Transverse colon (tissue), 4 donors: ENCODE results near the gene TTC31.
"Not testable (repeated sequence)": the region's sequence is repeated elsewhere in the genome, so short reads cannot be mapped to it uniquely, and the experiment has no call there.

ENCODE experiments used
- CTCF ChIP-seq, 5 experiments: fragments of 200-600 bp in 3 of 5; fragments of 450-650 bp in 2 of 5; sonication (generic) in 3 of 5; IDR thresholded peaks; 1 replicate in 2 of 5; 2 replicates in 3 of 5; pipeline ENCODE4 v1.5.1; 2016 to 2017; ENCODE audit warnings: antibody characterized with exemption in 5 of 5, inconsistent platforms in 3 of 5, mild to moderate bottlenecking in 2 of 5, moderate library complexity in 1 of 5
- EP300 ChIP-seq: sonication (generic); formaldehyde crosslinking; IDR thresholded peaks from one replicate; pipeline ENCODE4 v1.6.1; 2017; ENCODE audit warnings: antibody characterized with exemption, low read depth
- POLR2A ChIP-seq: fragments of 450-650 bp; IDR thresholded peaks from one replicate; pipeline ENCODE4 v1.6.1; 2016; ENCODE audit warnings: antibody characterized with exemption, mild to moderate bottlenecking, moderate library complexity
- POLR2AphosphoS5 ChIP-seq, 3 donors: sonication (generic); formaldehyde crosslinking; IDR thresholded peaks; one replicate each; pipeline ENCODE4 v1.6.1; 2016; ENCODE audit warnings: antibody characterized with exemption in 3 of 3

DNA sequence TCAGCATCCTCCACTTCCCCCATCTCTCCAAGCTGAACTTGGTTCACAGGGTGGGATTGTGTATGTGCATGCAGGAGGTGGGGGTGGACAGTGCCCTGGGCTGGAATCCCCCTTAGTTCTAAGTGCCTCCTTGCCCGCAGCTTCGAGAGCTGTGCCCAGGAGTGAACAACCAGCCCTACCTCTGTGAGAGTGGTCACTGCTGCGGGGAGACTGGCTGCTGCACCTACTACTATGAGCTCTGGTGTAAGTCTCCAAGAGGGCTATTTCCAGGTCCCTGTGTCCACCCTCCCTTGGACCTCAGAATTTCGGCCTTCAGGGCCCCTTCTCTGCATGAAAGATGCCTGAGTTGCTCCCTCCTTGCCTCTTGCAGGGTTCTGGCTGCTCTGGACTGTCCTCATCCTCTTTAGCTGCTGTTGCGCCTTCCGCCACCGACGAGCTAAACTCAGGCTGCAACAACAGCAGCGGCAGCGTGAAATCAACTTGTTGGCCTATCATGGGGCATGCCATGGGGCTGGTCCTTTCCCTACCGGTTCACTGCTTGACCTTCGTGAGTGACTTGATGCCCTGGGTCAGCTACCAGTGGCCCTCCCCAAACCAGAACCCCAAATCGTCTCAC, 23.3 kb upstream of the TTC31 start:
- TF ChIP-seq CTCF (IDR thresholded peaks at IDR 0.05); EP300; POLR2AphosphoS5 (IDR thresholded peaks at IDR 0.05); POLR2A: not testable (repeated sequence)
